HepG2 (cell line): ENCODE results near the gene JPH2. TPM values are rescaled to one million over a fixed set of nuclear protein-coding genes. Genes with fewer than 3 reads are reported as not detected.

Experiments used
- ARNT2 ChIP-seq: sonication (generic); formaldehyde crosslinking; IDR thresholded peaks from 2 replicates; pipeline ENCODE4 v1.8.0; 2022; ENCODE audit warnings: mild to moderate bottlenecking, low read depth, missing genetic modification reagents, moderate library complexity
- BCL3 ChIP-seq: sonication (generic); formaldehyde crosslinking; IDR thresholded peaks from 2 replicates; pipeline ENCODE4 v1.5.1; 2020; ENCODE audit warnings: mild to moderate bottlenecking, missing genetic modification reagents, moderate library complexity
- DMAP1 ChIP-seq: IDR thresholded peaks from 2 replicates; pipeline ENCODE4 v1.6.1; 2016
- ELF3 ChIP-seq: IDR thresholded peaks from 2 replicates; pipeline ENCODE4 v1.6.1; 2016; ENCODE audit warnings: missing genetic modification reagents, missing compliant biosample characterization
- GATAD1 ChIP-seq: IDR thresholded peaks from 2 replicates; pipeline ENCODE4 v1.6.1; 2016; ENCODE audit warnings: missing genetic modification reagents, missing compliant biosample characterization
- IKZF5 ChIP-seq: IDR thresholded peaks from 2 replicates; pipeline ENCODE4 v1.6.1; 2018; ENCODE audit warnings: missing genetic modification reagents, mild to moderate bottlenecking, missing compliant biosample characterization
- LBX2 ChIP-seq: sonication (generic); formaldehyde crosslinking; IDR thresholded peaks from 2 replicates; pipeline ENCODE4 v1.5.0; 2020; ENCODE audit warnings: missing genetic modification reagents, mild to moderate bottlenecking, borderline replicate concordance
- SKI ChIP-seq: fragments of 450-650 bp; IDR thresholded peaks from one replicate; pipeline ENCODE4 v1.6.1; 2018; ENCODE audit warnings: mild to moderate bottlenecking; ENCODE audit not compliant: partially characterized antibody
- SNRNP70 ChIP-seq: fragments of 200-400 bp; formaldehyde crosslinking; IDR thresholded peaks from 2 replicates; pipeline ENCODE4 v1.6.1; 2017; ENCODE audit warnings: mild to moderate bottlenecking, low read depth, low read length, moderate library complexity
- STAG1 ChIP-seq: sonication (generic); formaldehyde crosslinking; IDR thresholded peaks from 2 replicates; pipeline ENCODE4 v1.4.0; 2020; ENCODE audit warnings: missing genetic modification reagents
- TGIF2 ChIP-seq: IDR thresholded peaks from 2 replicates; pipeline ENCODE4 v1.6.1; 2016; ENCODE audit warnings: control low read depth, missing compliant biosample characterization
- THYN1 ChIP-seq: sonication (generic); formaldehyde crosslinking; IDR thresholded peaks from 2 replicates; pipeline ENCODE4 v1.8.1; 2023; ENCODE audit warnings: low read depth, mild to moderate bottlenecking, moderate library complexity, missing genetic modification reagents, borderline replicate concordance
- TRIM24 ChIP-seq: sonication (generic); formaldehyde crosslinking; IDR thresholded peaks from 2 replicates; pipeline ENCODE4 v1.8.0; 2022; ENCODE audit warnings: mild to moderate bottlenecking, missing genetic modification reagents
- ZBTB20 ChIP-seq: sonication (generic); formaldehyde crosslinking; IDR thresholded peaks from 2 replicates; pipeline ENCODE4 v1.8.1; 2023; ENCODE audit warnings: missing genetic modification reagents, low read depth, mild to moderate bottlenecking, borderline replicate concordance
- ZSCAN29 ChIP-seq: sonication (generic); formaldehyde crosslinking; conservative IDR thresholded peaks from 2 replicates; pipeline ENCODE4 v1.4.0; 2020; ENCODE audit warnings: mild to moderate bottlenecking, missing genetic modification reagents
- polyA plus RNA-seq, 8 experiments: library from polyadenylated mRNA; depleted of rRNA in 3 of 8; stranded (reverse) in 7 of 8; unstranded in 1 of 8; fragments of >200 nt; fragmentation: Illumina TruSeq in 4 of 8; extraction: Trizol in 4 of 8; gene quantifications; 2 replicates each; pipeline versions ENCODE4 v1.2.1 to v1.2.3, GENCODE V29; 2011 to 2016; ENCODE audit warnings: low read depth in 4 of 8, missing spikeins in 1 of 8, mixed read lengths in 1 of 8; ENCODE audit not compliant: insufficient read depth in 1 of 8
- total RNA-seq, 5 experiments: library from RNA; depleted of rRNA; stranded (reverse); fragments of >200 nt; fragmentation: Illumina TruSeq; extraction: Trizol; gene quantifications; 2 replicates each; pipeline ENCODE4 v1.2.3, GENCODE V29; 2016; ENCODE audit warnings: low read depth in 1 of 5
- TF ChIP-seq, protein P1 (sequence below): sonication (generic); formaldehyde crosslinking; IDR thresholded peaks from 2 replicates; pipeline ENCODE4 v1.4.0; 2020; ENCODE audit warnings: missing genetic modification reagents, borderline replicate concordance
- TF ChIP-seq, protein P2 (sequence below): IDR thresholded peaks from 2 replicates; pipeline ENCODE4 v1.6.1; 2016; ENCODE audit warnings: missing compliant biosample characterization, missing genetic modification reagents, borderline replicate concordance
- TF ChIP-seq, protein P3 (sequence below): IDR thresholded peaks from 2 replicates; pipeline ENCODE4 v1.6.1; 2016; ENCODE audit warnings: control low read depth

JPH2 gene
- total and polyA plus RNA-seq, 2 of the 13 experiments (the other 11 are each of a cell fraction or from before 2014, with no cell fraction given) = 0.42 TPM; not detected in 1

- TF ChIP-seq, protein P1, sequence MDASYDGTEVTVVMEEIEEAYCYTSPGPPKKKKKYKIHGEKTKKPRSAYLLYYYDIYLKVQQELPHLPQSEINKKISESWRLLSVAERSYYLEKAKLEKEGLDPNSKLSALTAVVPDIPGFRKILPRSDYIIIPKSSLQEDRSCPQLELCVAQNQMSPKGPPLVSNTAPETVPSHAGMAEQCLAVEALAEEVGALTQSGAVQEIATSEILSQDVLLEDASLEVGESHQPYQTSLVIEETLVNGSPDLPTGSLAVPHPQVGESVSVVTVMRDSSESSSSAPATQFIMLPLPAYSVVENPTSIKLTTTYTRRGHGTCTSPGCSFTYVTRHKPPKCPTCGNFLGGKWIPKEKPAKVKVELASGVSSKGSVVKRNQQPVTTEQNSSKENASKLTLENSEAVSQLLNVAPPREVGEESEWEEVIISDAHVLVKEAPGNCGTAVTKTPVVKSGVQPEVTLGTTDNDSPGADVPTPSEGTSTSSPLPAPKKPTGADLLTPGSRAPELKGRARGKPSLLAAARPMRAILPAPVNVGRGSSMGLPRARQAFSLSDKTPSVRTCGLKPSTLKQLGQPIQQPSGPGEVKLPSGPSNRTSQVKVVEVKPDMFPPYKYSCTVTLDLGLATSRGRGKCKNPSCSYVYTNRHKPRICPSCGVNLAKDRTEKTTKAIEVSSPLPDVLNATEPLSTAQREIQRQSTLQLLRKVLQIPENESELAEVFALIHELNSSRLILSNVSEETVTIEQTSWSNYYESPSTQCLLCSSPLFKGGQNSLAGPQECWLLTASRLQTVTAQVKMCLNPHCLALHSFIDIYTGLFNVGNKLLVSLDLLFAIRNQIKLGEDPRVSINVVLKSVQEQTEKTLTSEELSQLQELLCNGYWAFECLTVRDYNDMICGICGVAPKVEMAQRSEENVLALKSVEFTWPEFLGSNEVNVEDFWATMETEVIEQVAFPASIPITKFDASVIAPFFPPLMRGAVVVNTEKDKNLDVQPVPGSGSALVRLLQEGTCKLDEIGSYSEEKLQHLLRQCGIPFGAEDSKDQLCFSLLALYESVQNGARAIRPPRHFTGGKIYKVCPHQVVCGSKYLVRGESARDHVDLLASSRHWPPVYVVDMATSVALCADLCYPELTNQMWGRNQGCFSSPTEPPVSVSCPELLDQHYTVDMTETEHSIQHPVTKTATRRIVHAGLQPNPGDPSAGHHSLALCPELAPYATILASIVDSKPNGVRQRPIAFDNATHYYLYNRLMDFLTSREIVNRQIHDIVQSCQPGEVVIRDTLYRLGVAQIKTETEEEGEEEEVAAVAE = no peak
- TF ChIP-seq, protein P2, sequence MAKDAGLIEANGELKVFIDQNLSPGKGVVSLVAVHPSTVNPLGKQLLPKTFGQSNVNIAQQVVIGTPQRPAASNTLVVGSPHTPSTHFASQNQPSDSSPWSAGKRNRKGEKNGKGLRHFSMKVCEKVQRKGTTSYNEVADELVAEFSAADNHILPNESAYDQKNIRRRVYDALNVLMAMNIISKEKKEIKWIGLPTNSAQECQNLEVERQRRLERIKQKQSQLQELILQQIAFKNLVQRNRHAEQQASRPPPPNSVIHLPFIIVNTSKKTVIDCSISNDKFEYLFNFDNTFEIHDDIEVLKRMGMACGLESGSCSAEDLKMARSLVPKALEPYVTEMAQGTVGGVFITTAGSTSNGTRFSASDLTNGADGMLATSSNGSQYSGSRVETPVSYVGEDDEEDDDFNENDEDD (CRISPR knock-in tag) = no peak
- TF ChIP-seq LBX2 (CRISPR knock-in tag) (no peak), TGIF2 (CRISPR knock-in tag) (peak; percentile 55; the same call in 1 of the 2 replicates), SKI (no peak), BCL3 (CRISPR knock-in tag) (no peak), ZBTB20 (CRISPR knock-in tag) (no peak), ELF3 (CRISPR knock-in tag) (peak; percentile 71), DMAP1 (CRISPR knock-in tag) (no peak), IKZF5 (CRISPR knock-in tag) (peak; percentile 55; the same call in 1 of the 2 replicates), STAG1 (CRISPR knock-in tag) (peak; percentile 99), ZSCAN29 (CRISPR knock-in tag) (no peak), ARNT2 (CRISPR knock-in tag) (no peak), THYN1 (CRISPR knock-in tag) (no peak), SNRNP70 (no peak), GATAD1 (CRISPR knock-in tag) (no peak), TRIM24 (no peak)
- TF ChIP-seq, protein P3, sequence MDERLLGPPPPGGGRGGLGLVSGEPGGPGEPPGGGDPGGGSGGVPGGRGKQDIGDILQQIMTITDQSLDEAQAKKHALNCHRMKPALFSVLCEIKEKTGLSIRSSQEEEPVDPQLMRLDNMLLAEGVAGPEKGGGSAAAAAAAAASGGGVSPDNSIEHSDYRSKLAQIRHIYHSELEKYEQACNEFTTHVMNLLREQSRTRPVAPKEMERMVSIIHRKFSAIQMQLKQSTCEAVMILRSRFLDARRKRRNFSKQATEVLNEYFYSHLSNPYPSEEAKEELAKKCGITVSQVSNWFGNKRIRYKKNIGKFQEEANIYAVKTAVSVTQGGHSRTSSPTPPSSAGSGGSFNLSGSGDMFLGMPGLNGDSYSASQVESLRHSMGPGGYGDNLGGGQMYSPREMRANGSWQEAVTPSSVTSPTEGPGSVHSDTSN (CRISPR knock-in tag) = no peak
These were observed 30.5 kb upstream of the JPH2 start (continued) for GRCh38 chr20:44217342-44218092.
